Measurements from ENCODE around the gene CAMSAP2. TPM values are rescaled to one million over a fixed set of nuclear protein-coding genes. Genes with fewer than 3 reads are reported as not detected.

The CAMSAP2 gene
- total and polyA plus RNA-seq, 2 donors (not counting 3 experiments of a cell fraction or from before 2014, with no cell fraction given): 6.7 to 45.5 TPM

DNA sequence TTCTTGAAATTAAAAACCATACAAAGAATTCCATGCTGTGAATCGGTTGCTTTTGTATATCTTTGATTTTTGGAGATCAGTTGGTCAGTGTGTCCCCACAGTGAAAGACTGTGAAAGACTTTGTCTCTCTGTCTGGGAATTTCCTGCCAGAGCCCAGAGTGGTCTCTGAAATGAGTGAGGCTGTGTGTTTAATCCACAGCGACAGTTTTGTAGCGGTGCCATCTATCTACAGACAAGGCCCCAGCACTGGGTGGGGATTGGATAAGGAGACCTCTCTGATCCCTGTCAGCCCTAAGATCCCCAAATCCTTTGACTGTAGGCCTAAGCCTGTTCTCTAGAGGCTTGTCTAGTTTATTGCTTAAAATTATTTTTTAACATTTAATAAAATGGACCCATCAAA lies 144.4 kb downstream of the CAMSAP2 start:
- no peak for FAIRE-seq
- H3K9me3 ChIP-seq (replicated peaks; ENCODE audit: control insufficient read depth, insufficient read depth, low read length): no peaks in the 10 kb centered on the region

More for the DNA sequence above, 144.4 kb downstream of the CAMSAP2 start:
- Histone ChIP-seq H3K9me1 (replicated peaks; ENCODE audit: control insufficient read depth, extremely low read depth, insufficient read depth, low read length) (no peaks in the 10 kb centered on the region), H3K4me2 (ENCODE audit: insufficient read depth, low read length) (no peak overlapping the region), H3K36me3 (ENCODE audit: control insufficient read depth in 2 of 2, extremely low read depth in 1 of 2, insufficient read depth in 2 of 2, low read length in 2 of 2) (no peaks in the 10 kb centered on the region), H3K9ac (replicated peaks; ENCODE audit: extremely low read depth, insufficient read depth, low read length) (no peak overlapping the region), H3K27me3 (ENCODE audit: control insufficient read depth in 2 of 2, insufficient read depth in 2 of 2, low read length in 2 of 2) (peaks cover 3 to 8% of the 10 kb centered on the region in 2 experiments), H3K4me3 (replicated peaks in 1 of 3; ENCODE audit: insufficient read depth in 1 of 3, low read depth in 1 of 3, low read length in 3 of 3) (no peak overlapping the region), H3K27ac (ENCODE audit: insufficient read depth, low read depth, low read length) (no peak overlapping the region), H3K79me2 (ENCODE audit: control insufficient read depth, insufficient read depth, low read length) (no peaks in the 10 kb centered on the region), H4K20me1 (replicated peaks; ENCODE audit: control insufficient read depth, extremely low read depth, insufficient read depth, low read length) (no peaks in the 10 kb centered on the region), H3K4me1 (ENCODE audit: control insufficient read depth, extremely low read depth, insufficient read depth, low read length) (no peaks in the 10 kb centered on the region), H2AFZ (ENCODE audit: low read depth, low read length) (no peak overlapping the region)
- dilution Hi-C loops (cut with MboI; ENCODE audit: extremely low pct_ligation_motif_present, low sequenced_read_pairs): no loop called here
- TF ChIP-seq GATA2 (IDR thresholded peaks at IDR 0.05; ENCODE audit: insufficient read depth, insufficient read length, low read depth, low read length): no peak
- TF ChIP-seq, protein P1, sequence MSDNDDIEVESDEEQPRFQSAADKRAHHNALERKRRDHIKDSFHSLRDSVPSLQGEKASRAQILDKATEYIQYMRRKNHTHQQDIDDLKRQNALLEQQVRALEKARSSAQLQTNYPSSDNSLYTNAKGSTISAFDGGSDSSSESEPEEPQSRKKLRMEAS (IDR thresholded peaks at IDR 0.05; ENCODE audit: insufficient read depth, insufficient read length): no peak
- no peak for TF ChIP-seq POLR2A (IDR thresholded peaks at IDR 0.05; ENCODE audit: low read depth, low read length)
- no peak for TF ChIP-seq FOS (IDR thresholded peaks at IDR 0.05; ENCODE audit: borderline replicate concordance, insufficient read depth, low read length)
- TF ChIP-seq POLR2AphosphoS5 (IDR thresholded peaks at IDR 0.05; ENCODE audit: insufficient read depth, low read depth, low read length): no peak
- no peak for TF ChIP-seq MYC (IDR thresholded peaks at IDR 0.05; ENCODE audit: low read depth, low read length)
- TF ChIP-seq, protein P2, sequence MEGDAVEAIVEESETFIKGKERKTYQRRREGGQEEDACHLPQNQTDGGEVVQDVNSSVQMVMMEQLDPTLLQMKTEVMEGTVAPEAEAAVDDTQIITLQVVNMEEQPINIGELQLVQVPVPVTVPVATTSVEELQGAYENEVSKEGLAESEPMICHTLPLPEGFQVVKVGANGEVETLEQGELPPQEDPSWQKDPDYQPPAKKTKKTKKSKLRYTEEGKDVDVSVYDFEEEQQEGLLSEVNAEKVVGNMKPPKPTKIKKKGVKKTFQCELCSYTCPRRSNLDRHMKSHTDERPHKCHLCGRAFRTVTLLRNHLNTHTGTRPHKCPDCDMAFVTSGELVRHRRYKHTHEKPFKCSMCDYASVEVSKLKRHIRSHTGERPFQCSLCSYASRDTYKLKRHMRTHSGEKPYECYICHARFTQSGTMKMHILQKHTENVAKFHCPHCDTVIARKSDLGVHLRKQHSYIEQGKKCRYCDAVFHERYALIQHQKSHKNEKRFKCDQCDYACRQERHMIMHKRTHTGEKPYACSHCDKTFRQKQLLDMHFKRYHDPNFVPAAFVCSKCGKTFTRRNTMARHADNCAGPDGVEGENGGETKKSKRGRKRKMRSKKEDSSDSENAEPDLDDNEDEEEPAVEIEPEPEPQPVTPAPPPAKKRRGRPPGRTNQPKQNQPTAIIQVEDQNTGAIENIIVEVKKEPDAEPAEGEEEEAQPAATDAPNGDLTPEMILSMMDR (IDR thresholded peaks at IDR 0.05; ENCODE audit: extremely low read depth in 1 of 2, insufficient read depth in 1 of 2, low read depth in 1 of 2, low read length in 2 of 2): no peak
- no peak for TF ChIP-seq JUN (IDR thresholded peaks at IDR 0.05; ENCODE audit: borderline replicate concordance, insufficient read depth, insufficient read length, low read depth)
- TF ChIP-seq EZH2 (IDR thresholded peaks at IDR 0.05; ENCODE audit: borderline replicate concordance, low read depth, low read length, severe bottlenecking): no peak
- BruUV-seq (replicated peaks): no TSS peak
- CTCF ChIA-PET: no interaction called here
- POLR2A ChIA-PET: no interaction called here
- no peak for DNase-seq (ENCODE audit: low read depth, low spot score)
- intact Hi-C loops (cut with micrococcal nuclease): no loop called here

All from endothelial cell of umbilical vein (primary cell).